HG02981 (cell line): ENCODE measurements around the gene IL7R.
A peak's percentile ranks its signal among the peaks of the same experiment; 100 is the strongest.

Source experiments
- ATAC-seq: cut with Tn5 transposase; IDR thresholded peaks from one replicate; pipeline ENCODE4 v1.9.1; 2021; ENCODE audit warnings: mild to moderate bottlenecking, moderate library complexity; ENCODE audit not compliant: unreplicated experiment

The IL7R gene, protein sequence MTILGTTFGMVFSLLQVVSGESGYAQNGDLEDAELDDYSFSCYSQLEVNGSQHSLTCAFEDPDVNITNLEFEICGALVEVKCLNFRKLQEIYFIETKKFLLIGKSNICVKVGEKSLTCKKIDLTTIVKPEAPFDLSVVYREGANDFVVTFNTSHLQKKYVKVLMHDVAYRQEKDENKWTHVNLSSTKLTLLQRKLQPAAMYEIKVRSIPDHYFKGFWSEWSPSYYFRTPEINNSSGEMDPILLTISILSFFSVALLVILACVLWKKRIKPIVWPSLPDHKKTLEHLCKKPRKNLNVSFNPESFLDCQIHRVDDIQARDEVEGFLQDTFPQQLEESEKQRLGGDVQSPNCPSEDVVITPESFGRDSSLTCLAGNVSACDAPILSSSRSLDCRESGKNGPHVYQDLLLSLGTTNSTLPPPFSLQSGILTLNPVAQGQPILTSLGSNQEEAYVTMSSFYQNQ

DNA sequence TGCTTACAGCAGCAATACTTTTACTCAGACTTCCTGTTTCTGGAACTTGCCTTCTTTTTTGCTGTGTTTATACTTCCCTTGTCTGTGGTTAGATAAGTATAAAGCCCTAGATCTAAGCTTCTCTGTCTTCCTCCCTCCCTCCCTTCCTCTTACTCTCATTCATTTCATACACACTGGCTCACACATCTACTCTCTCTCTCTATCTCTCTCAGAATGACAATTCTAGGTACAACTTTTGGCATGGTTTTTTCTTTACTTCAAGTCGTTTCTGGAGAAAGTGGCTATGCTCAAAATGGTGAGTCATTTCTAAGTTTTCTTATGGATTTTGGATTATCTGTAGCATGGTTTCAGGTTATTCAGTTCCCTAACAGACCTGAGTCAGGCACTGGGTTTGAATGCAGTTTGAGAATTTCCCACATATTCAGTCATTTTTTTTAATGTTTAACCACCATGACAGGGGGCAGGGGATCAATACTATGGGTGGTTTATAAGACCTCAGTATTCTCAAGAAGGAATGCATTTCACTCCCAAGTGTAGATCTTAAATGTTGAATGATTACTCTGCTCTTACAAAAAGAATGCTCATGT lies at the start of gene IL7R:
Gene IL7R (plus strand): TSS at position 127 of the 587 bp plus-strand sequence. CDS start 87 bp downstream, at position 214.
- ATAC-seq: no peak

DNA sequence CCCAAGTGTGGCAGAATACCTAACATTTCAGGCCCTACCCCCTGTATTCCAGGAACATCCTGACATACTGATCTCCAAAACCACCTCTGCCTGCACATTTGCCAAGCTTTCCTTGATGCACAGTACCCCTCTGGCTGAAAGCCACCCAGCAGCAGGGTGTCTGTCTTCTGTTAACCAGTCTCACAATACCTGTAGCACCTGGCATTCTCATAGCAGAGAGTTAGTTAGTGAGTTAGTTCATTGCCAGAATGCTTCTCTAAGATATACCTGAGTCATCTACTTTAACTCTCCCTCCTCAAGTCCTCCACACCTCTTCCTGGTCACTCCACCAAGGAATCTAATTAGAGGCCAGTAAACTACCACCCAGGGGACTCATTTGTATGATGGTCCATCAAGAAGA lies 46.1 kb upstream of the IL7R start:
- no peak for ATAC-seq

DNA sequence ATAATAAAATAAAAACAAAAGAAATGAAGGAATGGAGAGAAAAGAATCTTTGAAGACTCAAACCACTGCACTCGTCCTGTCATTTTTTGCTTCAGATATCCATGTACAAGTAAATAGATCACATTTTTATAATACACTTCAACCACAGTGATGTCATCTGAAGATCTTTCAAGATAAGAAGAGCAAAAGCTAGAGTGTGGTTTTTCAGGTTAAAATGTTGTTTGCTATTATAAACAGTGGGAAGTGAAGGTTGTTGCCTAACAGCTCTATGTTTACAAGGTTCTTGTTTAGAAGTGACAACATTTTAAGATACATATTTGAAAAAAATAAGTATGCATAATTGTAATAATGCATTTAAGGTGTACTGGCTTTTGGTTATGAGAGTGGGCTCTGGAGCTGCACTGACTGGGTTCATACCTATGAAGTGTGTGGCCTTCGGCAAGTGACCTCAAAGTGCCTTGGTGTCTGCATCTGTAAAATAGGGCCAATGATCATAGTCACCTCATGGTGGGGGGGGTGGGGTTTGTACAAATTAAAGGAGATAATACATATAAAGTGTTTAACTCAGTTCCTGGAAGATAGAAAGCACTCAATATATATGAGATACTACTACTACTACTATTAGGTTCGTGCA lies 45.5 kb upstream of the IL7R start:
- no peak for ATAC-seq

DNA sequence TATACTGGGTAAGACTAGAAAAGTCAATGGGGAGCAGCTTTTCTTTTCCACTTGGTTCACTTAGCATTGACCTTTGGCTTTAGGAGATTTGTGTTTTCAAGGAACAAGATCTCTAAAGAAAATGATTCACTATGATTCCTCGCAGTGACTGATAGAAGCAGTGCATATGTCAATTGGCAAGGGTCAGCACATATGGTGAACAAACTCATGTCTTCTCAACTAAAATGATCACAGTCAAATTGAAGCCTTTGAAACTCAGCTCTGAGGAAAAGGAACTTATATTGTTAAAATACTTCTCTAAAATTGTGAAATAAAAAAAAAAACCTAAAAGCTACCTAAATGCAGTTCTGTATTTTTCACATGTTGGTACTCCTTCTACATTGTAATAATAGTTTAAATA lies 43.2 kb upstream of the IL7R start:
- no peak for ATAC-seq

DNA sequence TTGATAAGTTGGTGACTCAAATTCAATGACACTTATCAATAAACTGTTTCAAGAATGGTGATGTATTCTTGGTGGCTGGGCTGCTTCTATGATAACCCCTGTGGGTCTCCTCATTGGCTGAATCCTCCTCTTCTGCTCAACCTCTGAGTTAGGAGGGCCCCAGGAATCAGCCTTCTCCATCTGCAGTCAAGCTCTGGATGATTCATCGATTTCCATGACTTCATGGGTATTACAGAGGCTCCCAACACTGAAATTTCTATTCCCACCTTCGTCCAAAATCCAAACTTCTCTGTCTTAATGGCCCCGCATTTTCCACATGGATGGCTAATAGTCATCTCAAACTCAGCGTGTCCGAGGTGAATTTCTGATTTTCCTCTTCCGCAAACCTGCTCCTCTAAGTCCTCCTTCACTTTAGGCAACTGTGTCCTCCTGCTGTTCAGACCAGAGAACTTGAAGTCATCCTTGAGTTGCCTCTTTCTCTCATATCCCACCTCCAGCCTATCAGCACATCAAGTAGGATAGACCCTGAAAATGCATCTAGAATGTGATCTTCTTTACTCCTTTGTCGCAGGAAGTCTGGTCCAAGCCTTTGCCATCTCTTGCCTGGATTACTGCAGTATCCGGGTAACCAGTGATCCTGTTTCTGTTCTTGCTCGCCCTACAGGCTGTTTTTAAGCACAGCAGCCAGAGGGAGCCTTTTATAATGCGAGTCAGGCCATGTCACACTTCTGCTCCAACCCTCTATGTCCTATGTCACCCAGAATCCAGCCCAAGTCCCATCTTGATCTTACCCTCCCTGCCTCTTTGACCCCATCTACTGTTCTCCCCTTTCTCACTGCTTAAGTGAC lies 41.4 kb upstream of the IL7R start:
- ATAC-seq: peak; percentile 70

DNA sequence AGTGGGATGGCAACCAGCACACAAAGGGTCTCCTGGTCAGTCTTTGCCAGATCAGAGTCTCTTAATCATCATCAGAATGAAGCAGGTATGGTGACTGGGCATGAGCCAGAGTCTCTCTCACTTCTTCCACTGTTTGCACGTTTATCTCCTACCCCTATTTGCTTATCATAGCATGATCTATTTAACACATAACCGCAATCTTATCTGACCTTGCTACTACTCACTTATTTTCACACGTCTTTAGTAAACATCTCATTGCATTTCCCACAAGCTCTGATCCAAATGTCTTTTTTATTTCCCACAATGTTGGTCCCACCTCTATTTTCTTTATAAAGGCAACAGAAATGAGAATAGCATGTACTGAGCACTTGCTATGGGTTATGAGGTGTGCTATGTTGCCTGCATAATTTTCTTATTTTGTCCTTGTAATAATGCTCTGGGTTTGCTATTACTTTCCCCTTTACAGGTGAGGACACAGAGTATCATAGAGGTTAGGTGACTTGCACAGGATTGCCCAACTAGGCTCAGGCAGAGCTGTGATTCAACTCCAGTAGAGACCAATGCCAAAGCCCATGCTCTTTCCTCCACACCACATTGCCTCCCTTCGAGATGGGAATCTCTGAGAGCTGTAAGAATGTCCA lies 39.7 kb upstream of the IL7R start:
- no peak for ATAC-seq

DNA sequence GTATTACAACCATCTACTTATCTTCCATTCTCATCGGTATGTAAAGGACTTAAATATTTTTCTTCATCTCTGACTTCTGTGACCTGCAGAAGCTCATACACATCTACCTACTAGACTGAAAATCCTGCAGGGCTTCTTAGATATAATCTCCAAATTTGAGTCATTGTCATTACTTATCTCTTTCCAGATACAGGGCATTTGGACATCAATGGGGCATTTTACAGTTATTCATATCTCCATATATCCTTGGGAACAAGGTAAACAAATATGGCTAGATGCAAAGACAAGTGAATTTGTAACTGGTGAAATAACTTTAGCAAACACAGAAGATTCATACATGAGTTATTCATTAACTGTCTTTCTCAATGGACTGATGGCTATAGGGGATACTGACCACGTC lies 37.7 kb upstream of the IL7R start:
- no peak for ATAC-seq

DNA sequence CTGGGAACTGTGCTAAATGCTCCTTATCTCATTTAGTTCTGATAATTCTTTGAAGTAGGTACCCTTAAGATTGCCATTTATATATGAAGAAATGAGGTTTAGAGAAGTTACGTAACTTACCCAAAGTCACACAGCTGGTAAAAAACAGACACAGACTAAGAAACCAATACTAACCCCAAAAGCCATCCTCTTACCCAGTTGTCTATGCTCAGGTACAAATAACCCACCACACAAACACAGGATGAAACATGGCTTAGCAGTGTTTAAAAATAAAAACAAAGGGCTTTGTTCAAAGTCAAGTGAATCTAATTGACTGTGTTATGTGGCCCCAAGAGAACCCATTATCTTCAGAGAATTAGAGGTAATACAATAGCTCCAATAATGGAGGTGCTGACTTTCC lies 37.0 kb upstream of the IL7R start:
- no peak for ATAC-seq

DNA sequence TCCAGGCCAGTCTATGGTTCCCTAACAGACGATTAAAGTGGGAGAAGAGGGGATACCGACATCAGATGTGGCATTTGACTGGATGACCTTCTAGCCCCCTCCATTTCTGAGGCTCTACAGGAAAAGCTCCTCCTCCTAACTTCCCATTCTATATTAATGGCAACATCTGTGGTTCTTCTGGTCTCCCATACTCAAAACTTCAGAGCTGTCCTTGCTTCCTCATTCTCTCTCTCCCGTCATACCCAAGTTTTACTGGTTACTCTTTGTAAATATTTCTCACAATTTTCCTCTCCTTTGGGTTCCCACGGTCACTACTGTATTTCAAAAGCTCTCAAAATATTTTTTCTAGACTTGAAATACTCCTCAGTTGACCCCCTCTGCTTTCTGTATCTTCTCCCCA lies 36.0 kb upstream of the IL7R start:
- no peak for ATAC-seq

DNA sequence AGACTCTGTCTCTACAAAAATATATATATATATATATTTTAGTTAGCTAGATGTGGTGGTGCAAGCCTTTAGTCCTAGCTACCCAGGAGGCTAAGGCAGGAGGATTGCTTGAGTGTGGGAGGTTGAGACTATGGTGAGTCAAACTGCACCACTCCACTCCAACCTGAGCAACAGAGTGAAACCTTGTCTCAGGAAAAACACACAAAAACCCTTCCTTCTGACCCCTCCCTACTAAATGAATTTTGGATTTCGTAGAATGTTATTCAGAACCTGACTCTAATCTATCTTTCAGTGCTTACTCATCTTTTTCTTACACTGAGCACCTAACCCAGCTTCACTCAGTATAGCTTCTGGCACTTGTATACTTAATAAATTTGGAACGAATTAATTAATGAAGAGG lies 35.2 kb upstream of the IL7R start:
- ATAC-seq: no peak

DNA sequence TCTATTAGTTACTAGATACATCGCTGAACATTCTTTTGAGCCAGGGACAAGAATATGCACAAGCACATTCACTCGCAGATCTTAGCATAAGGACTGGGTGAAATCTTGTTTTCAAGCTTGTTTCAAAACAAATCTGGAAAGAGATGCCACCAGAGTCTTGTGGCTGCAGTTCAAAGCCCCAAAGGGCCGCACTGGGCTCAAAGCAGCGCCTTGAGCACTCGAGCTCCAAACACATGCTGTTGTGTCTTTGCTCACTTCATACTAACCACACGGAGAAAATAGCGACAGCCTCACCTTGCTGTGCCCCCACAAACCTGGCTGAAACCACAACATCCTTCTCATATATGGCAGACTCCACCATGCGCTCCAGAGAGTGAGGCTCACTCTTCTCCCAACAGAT lies 34.2 kb upstream of the IL7R start:
- no peak for ATAC-seq

DNA sequence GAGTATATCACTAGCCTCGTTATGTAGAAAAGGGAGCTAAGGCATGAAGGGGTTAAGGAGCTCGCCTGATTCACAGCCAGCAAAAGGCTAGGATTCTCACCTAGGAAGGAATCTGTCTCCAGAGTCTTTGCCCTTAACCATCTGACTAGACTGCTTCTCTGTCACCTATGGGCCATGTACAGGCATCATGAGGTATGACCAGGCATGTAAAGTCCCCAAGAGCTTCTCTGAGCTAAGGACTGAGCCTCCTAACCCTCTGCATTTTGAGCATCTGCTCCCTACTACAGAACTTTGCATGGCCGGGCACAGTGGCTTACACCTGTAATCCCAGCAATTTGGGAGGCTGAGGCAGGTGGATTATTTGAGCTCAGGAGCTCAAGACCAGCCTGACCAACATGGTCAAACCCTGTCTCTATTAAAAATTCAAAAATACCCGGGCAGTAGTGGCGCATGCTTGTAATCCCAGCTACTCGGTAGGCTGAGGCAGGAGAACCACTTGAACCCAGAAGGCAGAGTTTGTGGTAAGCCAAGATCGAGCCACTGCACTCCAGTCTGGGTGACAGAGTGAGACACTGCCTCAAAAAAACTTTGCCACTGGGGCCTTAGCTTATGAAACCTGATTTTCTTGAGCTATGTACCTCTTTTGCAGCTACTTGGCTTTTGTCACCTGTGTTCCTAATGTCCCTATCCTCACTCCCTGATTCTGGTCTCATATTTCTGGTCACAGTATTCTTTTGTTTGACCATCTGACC lies 33.2 kb upstream of the IL7R start:
- ATAC-seq: no peak

DNA sequence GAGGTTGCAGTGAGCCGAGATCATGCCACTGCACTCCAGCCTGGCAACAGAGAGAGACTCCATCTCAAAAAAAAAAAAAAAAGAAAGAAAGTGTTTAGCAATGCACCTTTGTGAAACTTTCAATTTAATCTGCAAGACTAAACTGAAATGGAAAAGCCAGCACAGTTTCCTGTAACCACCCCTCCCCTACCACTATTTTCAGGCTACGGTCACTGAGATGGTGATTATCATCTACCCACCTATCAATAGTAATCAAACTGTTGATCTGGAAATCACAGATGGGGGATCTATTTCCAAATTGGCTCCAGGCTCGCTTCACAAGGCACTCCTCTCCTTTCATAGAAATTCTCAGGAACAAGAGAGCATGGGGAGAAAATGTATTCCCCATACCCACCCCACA lies 30.6 kb upstream of the IL7R start:
- no peak for ATAC-seq

DNA sequence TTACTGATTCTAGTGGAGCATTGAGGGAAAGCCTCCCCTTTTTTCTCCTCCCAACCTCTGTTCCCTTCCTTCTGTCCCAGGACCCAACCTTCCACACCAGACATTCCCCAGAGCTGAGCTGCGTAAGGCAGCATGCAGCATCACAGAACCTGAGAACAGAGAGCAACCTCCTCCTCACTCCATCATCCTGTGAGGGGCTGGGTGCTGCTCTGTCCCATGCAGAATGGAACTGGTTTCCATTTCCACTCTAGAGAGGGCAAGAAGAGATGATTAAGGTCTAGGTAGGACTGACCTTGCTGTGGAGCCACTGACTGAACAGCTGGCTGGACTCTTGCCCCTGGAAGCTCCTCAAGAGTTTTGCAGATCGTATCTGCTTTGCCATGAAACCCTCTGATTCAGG lies 30.1 kb upstream of the IL7R start:
- ATAC-seq: no peak

DNA sequence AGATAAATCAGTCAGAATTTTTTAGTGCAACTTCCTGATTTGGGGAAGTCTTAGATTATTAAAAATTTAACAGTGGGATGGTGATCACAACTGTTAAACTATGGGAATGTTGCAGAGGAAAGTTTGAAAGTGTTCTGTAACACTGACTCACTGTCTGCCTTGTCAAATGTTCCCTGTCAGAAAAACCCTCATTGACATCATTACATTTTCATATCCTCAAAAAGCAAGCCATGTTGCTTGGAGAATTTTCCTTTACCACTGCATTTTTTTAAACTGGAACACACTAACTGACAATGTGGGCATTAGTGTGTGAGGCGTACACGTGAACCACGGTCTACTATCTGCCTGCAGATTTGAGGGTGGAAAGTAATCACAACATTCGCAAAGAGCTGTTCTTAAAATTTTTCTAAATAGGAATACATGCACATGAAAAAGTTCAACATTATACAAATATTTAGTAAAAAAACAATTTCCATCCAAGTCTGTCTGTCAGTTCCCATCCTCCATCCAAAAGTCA lies 28.6 kb upstream of the IL7R start:
- ATAC-seq: no peak

DNA sequence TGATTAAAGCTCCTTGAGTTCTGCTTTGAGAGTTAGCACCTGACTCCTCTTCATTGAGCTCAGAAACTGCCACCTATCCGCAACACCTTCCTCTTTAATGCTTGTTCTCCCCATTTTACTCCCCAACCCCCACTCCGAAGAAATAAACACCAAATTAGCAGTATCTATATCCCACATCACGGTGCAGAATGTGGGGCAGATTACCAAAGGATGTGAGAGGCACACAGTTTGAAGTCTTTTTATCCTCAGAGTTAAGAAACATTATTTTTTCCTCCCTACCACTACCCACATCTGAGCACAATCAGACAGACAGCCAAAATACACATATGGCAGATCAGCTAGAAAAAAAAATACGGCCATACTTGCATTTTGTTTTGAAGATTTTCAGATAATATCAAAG lies 26.1 kb upstream of the IL7R start:
- ATAC-seq: no peak

DNA sequence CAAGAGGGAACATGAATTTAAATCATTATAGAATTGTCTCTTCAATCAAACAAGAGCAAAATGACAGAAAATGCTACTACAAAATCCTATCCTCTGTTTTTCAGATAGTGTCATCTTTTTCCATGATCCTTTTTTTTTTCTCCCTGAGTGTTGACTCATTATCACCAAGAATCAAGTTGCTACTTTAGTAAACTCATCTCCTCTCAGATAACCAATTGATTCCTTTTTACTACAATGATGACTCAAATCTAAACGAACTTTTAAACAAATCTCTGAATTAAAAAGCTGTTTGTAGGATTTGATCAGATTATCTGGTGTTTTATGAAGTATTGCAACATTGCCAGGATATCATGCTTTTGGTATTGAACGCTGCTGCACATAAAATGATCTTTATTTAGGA lies 23.9 kb upstream of the IL7R start:
- ATAC-seq: no peak

DNA sequence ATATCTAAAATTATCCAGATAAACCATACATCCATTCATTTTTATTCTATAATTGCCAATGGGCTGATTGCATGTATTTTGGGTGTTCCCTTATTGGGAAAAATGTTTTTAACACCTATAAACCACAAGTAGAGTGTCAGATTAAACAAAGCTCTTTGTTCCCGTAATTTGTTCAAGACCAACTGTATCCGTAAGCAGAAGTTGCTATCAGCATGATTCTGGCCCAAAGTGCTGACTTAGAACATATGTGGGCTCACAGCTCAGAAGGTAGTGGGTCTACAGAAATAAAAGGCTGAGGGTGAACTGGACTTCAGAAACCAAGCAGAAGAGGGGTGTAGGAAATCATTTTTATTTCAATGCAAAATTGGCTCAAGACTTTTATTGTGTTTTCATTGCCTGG lies 23.5 kb upstream of the IL7R start:
- ATAC-seq: no peak

DNA sequence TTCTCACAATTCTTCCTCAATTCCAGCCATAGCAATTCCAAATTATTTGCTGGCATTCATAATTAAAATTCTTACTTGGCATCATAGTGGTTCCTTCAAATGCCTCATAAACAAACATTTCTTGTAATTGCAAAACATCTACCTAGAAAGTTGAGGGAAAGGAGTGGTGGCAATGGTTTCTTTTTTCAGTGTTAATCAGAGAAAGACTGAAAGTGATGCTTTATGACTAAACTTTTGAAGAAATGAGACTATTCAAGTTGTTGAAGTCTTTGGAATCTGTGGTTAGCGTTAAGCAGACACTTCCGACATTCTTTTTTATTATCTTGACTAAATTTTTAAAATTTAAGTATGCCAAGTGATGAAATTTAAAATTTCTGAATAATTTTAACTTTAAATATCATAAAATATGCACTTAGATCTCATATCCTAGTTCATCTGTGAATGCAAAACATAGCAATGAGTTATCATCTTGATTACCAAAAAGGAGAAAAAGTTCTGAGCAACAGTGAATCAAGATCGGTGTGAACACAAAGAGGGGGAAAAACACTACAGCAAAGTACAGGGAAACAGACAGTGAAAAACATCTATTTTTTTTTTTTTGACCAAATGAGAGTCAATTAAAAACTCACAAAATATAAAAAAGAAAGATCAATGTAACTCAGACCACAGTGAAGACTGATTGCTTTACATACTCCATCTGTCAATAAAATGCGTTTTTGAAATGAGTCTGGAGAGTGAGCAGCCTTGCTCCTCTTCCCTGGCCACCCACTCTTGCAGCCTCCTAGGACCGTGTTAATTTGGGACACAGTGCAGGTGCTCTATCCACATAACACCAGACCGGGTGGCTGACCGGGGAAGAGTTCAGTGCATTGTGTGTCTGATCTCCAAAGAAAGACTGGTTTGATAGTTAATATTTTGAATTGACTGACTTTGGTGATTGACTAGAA lies 20.6 kb upstream of the IL7R start:
- ATAC-seq: no peak
